OCI-LY7 (cell line): ENCODE measurements around the gene PYGB. TPM values are rescaled to one million over a fixed set of nuclear protein-coding genes. Genes with fewer than 3 reads are reported as not detected.

Experiments
- BruUV-seq: library from RNA; stranded (reverse); fragments of 400-500 nt; replicated peaks from 2 replicates; lab custom pipeline; 2021; lab: Mats Ljungman, UMichigan
- CTCF ChIA-PET: fragments of 300-600 bp; sonication (Branson Sonifier 250); formaldehyde crosslinking; loops from one replicate; lab custom pipeline; 2022; ENCODE audit warnings: antibody characterized with exemption; ENCODE audit not compliant: unreplicated experiment; lab: Charles Lee
- POLR2A ChIA-PET: fragments of 300-600 bp; sonication (Branson Sonifier 250); formaldehyde crosslinking; loops from one replicate; lab custom pipeline; 2022; ENCODE audit warnings: antibody characterized with exemption; lab: Charles Lee
- DNase-seq: peaks from one replicate; pipeline ENCODE4 v3.0.0-alpha.2; 2015; ENCODE audit warnings: low spot score
- H2AFZ ChIP-seq: fragments of 200-600 bp; sonication (generic), shearing (Covaris generic); 2 replicates; pipeline ENCODE4 v1.6.1; 2014; ENCODE audit warnings: mild to moderate bottlenecking, antibody characterized with exemption, low read length, moderate library complexity
- H3K27ac ChIP-seq: fragments of 200-600 bp; sonication (generic); 2 replicates; pipeline ENCODE4 v1.5.1; 2014; ENCODE audit warnings: mixed run types, low read depth, mild to moderate bottlenecking, moderate library complexity, low read length, inconsistent platforms; ENCODE audit not compliant: poor library complexity, severe bottlenecking
- H3K36me3 ChIP-seq: fragments of 200-600 bp; sonication (generic); 2 replicates; pipeline ENCODE4 v1.6.1; 2014; ENCODE audit warnings: mild to moderate bottlenecking, antibody characterized with exemption, low read length, moderate library complexity, mixed read lengths; ENCODE audit not compliant: insufficient read depth
- H3K4me1 ChIP-seq: fragments of 200-600 bp; sonication (generic); 2 replicates; pipeline ENCODE4 v1.5.1; 2014; ENCODE audit warnings: mild to moderate bottlenecking, low read length; ENCODE audit not compliant: insufficient read depth, poor library complexity, severe bottlenecking
- H3K4me2 ChIP-seq: fragments of 200-600 bp; sonication (generic); 2 replicates; pipeline ENCODE4 v1.6.1; 2014; ENCODE audit warnings: mild to moderate bottlenecking, low read length
- H3K4me3 ChIP-seq: fragments of 200-600 bp; sonication (generic); 2 replicates; pipeline ENCODE4 v1.5.1; 2014; ENCODE audit warnings: mild to moderate bottlenecking, low read depth, low read length; ENCODE audit not compliant: poor library complexity, severe bottlenecking
- H3K79me2 ChIP-seq: fragments of 200-600 bp; sonication (generic); 2 replicates; pipeline ENCODE4 v1.6.1; 2016; ENCODE audit warnings: low read depth, mild to moderate bottlenecking, low read length, moderate library complexity, mixed read lengths; ENCODE audit not compliant: insufficient read depth
- H3K9me2 ChIP-seq: fragments of 200-600 bp; sonication (generic); 2 replicates; pipeline ENCODE4 v1.6.1; 2016; ENCODE audit warnings: mild to moderate bottlenecking, low read length, mixed read lengths; ENCODE audit not compliant: insufficient read depth
- H3K9me3 ChIP-seq: fragments of 200-600 bp; sonication (generic); 2 replicates; pipeline ENCODE4 v1.6.1; 2014; ENCODE audit warnings: mild to moderate bottlenecking, mixed run types, low read length, mixed read lengths
- H4K20me1 ChIP-seq: fragments of 200-600 bp; sonication (generic); 2 replicates; pipeline ENCODE4 v1.6.1; 2014; ENCODE audit warnings: mild to moderate bottlenecking, antibody characterized with exemption, low read length, moderate library complexity, mixed read lengths; ENCODE audit not compliant: insufficient read depth
- EZH2phosphoT487 ChIP-seq: fragments of 200-600 bp; sonication (generic); IDR thresholded peaks from 2 replicates; pipeline ENCODE4 v1.6.1; 2018; ENCODE audit warnings: low read depth, borderline replicate concordance, mild to moderate bottlenecking, mixed run types, antibody characterized with exemption, low read length, moderate library complexity, mixed read lengths
- intact Hi-C: fragments of 100-400 bp; cut with micrococcal nuclease; formaldehyde crosslinking; loops from one replicate; pipeline ENCODE4 v1.10.0; 2022; ENCODE audit not compliant: unreplicated experiment
- total RNA-seq, 2 experiments: library from RNA; depleted of rRNA in 1 of 2; stranded (reverse); fragments of >200 nt in 1 of 2; shearing (Covaris generic) in 1 of 2; gene quantifications; 2 replicates each; pipeline ENCODE4 v1.2.3, GENCODE V29; 2014 to 2022
- TF ChIP-seq, protein P1 (sequence below): fragments of 200-600 bp; sonication (generic); conservative IDR thresholded peaks from 2 replicates; pipeline ENCODE4 v1.5.1; 2014; ENCODE audit warnings: mild to moderate bottlenecking, antibody characterized with exemption, low read length, moderate library complexity, mixed read lengths

PYGB gene
- total RNA-seq, 2 experiments from 2014 or later: 4.9 to 7.0 TPM

DNA sequence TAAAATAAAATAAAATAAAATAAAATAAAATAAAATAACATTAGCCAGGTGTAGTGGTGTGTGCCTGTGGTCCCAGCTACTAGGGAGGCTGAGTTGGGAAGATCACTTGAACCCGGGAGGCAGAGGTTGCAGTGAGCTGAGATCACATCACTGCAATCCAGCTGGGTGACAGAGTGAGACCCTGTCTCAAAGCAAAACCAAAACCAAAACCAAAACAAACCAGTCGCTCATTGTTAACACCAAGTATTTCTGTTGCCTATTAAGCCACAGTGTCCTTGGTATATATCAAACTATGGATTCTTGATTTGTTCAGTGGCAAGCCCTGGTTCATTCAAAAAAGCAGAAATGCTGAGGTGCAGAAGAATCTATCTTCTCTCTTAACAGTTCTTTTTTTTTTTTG, 65.7 kb downstream of the PYGB start:
- no peaks in the 10 kb centered on the region for H3K36me3 ChIP-seq
- H3K9me3 ChIP-seq: no peaks in the 10 kb centered on the region
- no peak overlapping the region for H3K4me3 ChIP-seq
- ChIA-PET CTCF (no interaction called here), POLR2A (no interaction called here)
- no peak overlapping the region for H3K4me2 ChIP-seq
- H3K4me1 ChIP-seq: peaks cover 20% of the 10 kb centered on the region
- H2AFZ ChIP-seq: no peak overlapping the region
- no peaks in the 10 kb centered on the region for H4K20me1 ChIP-seq
- intact Hi-C loops: no loop called here
- DNase-seq: no peak
- TF ChIP-seq, protein P1, sequence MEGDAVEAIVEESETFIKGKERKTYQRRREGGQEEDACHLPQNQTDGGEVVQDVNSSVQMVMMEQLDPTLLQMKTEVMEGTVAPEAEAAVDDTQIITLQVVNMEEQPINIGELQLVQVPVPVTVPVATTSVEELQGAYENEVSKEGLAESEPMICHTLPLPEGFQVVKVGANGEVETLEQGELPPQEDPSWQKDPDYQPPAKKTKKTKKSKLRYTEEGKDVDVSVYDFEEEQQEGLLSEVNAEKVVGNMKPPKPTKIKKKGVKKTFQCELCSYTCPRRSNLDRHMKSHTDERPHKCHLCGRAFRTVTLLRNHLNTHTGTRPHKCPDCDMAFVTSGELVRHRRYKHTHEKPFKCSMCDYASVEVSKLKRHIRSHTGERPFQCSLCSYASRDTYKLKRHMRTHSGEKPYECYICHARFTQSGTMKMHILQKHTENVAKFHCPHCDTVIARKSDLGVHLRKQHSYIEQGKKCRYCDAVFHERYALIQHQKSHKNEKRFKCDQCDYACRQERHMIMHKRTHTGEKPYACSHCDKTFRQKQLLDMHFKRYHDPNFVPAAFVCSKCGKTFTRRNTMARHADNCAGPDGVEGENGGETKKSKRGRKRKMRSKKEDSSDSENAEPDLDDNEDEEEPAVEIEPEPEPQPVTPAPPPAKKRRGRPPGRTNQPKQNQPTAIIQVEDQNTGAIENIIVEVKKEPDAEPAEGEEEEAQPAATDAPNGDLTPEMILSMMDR: no peak
- no peak for TF ChIP-seq EZH2phosphoT487
- no peaks in the 10 kb centered on the region for H3K9me2 ChIP-seq
- no peaks in the 10 kb centered on the region for H3K79me2 ChIP-seq
- no peak overlapping the region for H3K27ac ChIP-seq
- BruUV-seq: no TSS peak

DNA sequence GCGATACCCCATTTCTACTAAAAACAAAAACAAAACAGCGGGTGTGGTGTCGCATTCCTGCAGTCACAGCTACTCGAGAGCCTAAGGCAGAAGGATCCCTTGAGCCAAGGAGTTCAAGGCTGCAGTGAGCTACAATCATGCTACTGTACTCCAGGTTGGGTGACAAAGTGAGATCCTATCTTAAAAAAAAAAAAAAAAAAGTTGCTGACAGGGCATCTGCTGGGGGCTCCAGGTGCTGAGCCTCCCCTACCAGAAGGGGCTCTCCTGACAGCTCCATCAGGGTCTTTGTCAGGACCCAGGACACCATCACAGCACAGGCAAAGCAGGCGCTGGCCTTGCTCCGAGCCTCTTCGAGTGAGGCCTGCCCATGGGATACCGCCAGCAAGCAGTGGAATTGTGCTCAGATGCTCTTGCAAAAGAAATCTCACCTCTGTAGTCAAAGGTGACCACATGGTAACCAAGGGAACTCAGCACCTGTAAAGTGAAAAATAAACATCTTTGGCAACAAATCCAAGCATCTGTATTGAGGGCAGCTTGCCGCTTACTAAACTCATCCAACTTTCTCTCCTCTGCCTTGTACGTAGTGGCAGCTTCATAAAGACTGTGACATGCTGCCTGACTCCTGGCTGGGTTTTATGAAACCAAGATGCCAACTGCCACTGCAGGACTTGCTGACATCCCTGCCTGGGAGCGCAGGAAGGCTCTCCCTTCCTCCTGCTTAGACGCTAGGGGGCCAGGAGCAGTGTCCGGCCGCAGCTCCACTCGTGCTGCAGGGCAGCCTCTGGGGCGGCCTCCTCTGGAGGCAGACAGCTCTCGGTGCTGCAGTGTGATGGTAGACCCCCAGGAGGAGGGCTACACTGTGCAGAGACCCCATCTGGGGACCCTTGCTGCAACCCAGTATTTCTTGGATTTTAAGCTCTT, 66.9 kb downstream of the PYGB start:
- H3K27ac ChIP-seq: no peak overlapping the region
- no peaks in the 10 kb centered on the region for H3K36me3 ChIP-seq
- BruUV-seq: no TSS peak
- no peak overlapping the region for H3K4me2 ChIP-seq
- no peaks in the 10 kb centered on the region for H3K79me2 ChIP-seq
- intact Hi-C loops: no loop called here
- H4K20me1 ChIP-seq: no peaks in the 10 kb centered on the region
- no peaks in the 10 kb centered on the region for H3K9me3 ChIP-seq
- H3K9me2 ChIP-seq: no peaks in the 10 kb centered on the region
- no peak for DNase-seq
- TF ChIP-seq, protein P1: no peak
- TF ChIP-seq EZH2phosphoT487: no peak
- H2AFZ ChIP-seq: no peak overlapping the region
- ChIA-PET POLR2A (no interaction called here), CTCF (interaction anchor here (0.6 kb wide), 1 partner anchor 11 kb away, joined by 3 read pairs; no protein-coding TSS in a partner anchor)
- no peak overlapping the region for H3K4me3 ChIP-seq
- peaks cover 32% of the 10 kb centered on the region for H3K4me1 ChIP-seq
